OCI-LY3 (cell line): ENCODE results near the gene ALDOA.
"Not testable (repeated sequence)": the region's sequence is repeated elsewhere in the genome, so short reads cannot be mapped to it uniquely, and the experiment has no call there.

Experiments used
- H2AFZ ChIP-seq: fragments of 200-600, 300-600 bp; shearing (Covaris generic); 2 replicates; pipeline ENCODE4 v1.6.0; 2014; ENCODE audit warnings: antibody characterized with exemption, low read depth, low read length
- H3K27ac ChIP-seq: fragments of 200-600, 300-600 bp; sonication (generic); 2 replicates; pipeline ENCODE4 v1.5.1; 2014; ENCODE audit warnings: mild to moderate bottlenecking, low read length, moderate library complexity, mixed read lengths
- H3K27me3 ChIP-seq: fragments of 200-600, 300-600 bp; sonication (generic); 2 replicates; pipeline ENCODE4 v1.6.1; 2014; ENCODE audit warnings: low read depth, low read length, mixed read lengths
- H3K36me3 ChIP-seq: fragments of 200-600, 300-600 bp; sonication (generic); replicated peaks from 2 replicates; pipeline ENCODE3; 2014; ENCODE audit warnings: low read depth, low read length, mixed read lengths
- H3K4me1 ChIP-seq: fragments of 300-600, 200-600 bp; sonication (generic); 2 replicates; pipeline ENCODE4 v1.6.1; 2014; ENCODE audit warnings: low read length, mixed read lengths
- H3K4me2 ChIP-seq: fragments of 200-600, 300-600 bp; sonication (generic); 2 replicates; pipeline ENCODE4 v1.6.1; 2014; ENCODE audit warnings: low read length, mixed read lengths
- H3K4me3 ChIP-seq: fragments of 300-600, 200-600 bp; sonication (generic); 2 replicates; pipeline ENCODE4 v1.5.1; 2014; ENCODE audit warnings: antibody characterized with exemption, mild to moderate bottlenecking, low read length, moderate library complexity
- H3K79me2 ChIP-seq: fragments of 300-600, 200-600 bp; shearing (Covaris generic); 2 replicates; pipeline ENCODE4 v1.6.1; 2014; ENCODE audit warnings: mild to moderate bottlenecking, low read length, mixed read lengths
- H3K9ac ChIP-seq: fragments of 300-600, 200-600 bp; shearing (Covaris generic); 2 replicates; pipeline ENCODE4 v1.6.0; 2014; ENCODE audit warnings: mild to moderate bottlenecking, low read length, moderate library complexity
- H3K9me3 ChIP-seq: fragments of 200-600, 300-600 bp; shearing (Covaris generic); 2 replicates; pipeline ENCODE4 v1.6.1; 2014; ENCODE audit warnings: low read length, mixed read lengths; ENCODE audit not compliant: insufficient read depth
- H4K20me1 ChIP-seq: fragments of 200-600, 300-600 bp; sonication (generic); 2 replicates; pipeline ENCODE4 v1.6.1; 2016; ENCODE audit warnings: low read length, mixed read lengths; ENCODE audit not compliant: insufficient read depth
- CTCF ChIP-seq: fragments of 200-600, 300-600 bp; sonication (generic); IDR thresholded peaks from 2 replicates; pipeline ENCODE4 v1.5.1; 2014; ENCODE audit warnings: antibody characterized with exemption, low read length, low read depth
- EZH2phosphoT487 ChIP-seq: fragments of 200-600 bp; shearing (Covaris generic); IDR thresholded peaks from 2 replicates; pipeline ENCODE4 v1.6.1; 2018; ENCODE audit warnings: antibody characterized with exemption, mixed run types, low read depth

ALDOA gene

GRCh38 chr16:30114411-30114810, 48.9 kb downstream of the ALDOA start:
- no peak overlapping the region for H3K9ac ChIP-seq
- no peaks in the 10 kb centered on the region for H4K20me1 ChIP-seq
- H3K4me3 ChIP-seq = no peak overlapping the region
- H3K27me3 ChIP-seq = no peaks in the 10 kb centered on the region
- no peaks in the 10 kb centered on the region for H3K36me3 ChIP-seq
- no peaks in the 10 kb centered on the region for H3K9me3 ChIP-seq
- H3K4me2 ChIP-seq = no peak overlapping the region
- no peaks in the 10 kb centered on the region for H3K79me2 ChIP-seq
- no peaks in the 10 kb centered on the region for H3K4me1 ChIP-seq
- H3K27ac ChIP-seq = no peak overlapping the region
- TF ChIP-seq EZH2phosphoT487 (no peak), CTCF (no peak)
- H2AFZ ChIP-seq = no peak overlapping the region

GRCh38 chr16:30114833-30115232, 49.3 kb downstream of the ALDOA start:
- not testable (repeated sequence) for H3K4me1 ChIP-seq, H3K9ac ChIP-seq, H3K27ac ChIP-seq

GRCh38 chr16:30115238-30115637, 49.7 kb downstream of the ALDOA start:
- no peaks in the 10 kb centered on the region for H3K9me3 ChIP-seq
- H3K27me3 ChIP-seq = no peaks in the 10 kb centered on the region
- H3K4me2 ChIP-seq = no peak overlapping the region
- H2AFZ ChIP-seq = no peak overlapping the region
- H3K27ac ChIP-seq = no peak overlapping the region
- H3K36me3 ChIP-seq = no peaks in the 10 kb centered on the region
- TF ChIP-seq EZH2phosphoT487 = no peak
- TF ChIP-seq CTCF = no peak
- H3K4me1 ChIP-seq = no peaks in the 10 kb centered on the region
- H4K20me1 ChIP-seq = no peaks in the 10 kb centered on the region
- H3K9ac ChIP-seq = no peak overlapping the region
- no peak overlapping the region for H3K4me3 ChIP-seq
- no peaks in the 10 kb centered on the region for H3K79me2 ChIP-seq

More at GRCh38 chr16:30114833-30115232, 49.3 kb downstream of the ALDOA start:
- not testable (repeated sequence) for H4K20me1 ChIP-seq, H3K4me3 ChIP-seq, H3K4me2 ChIP-seq, H2AFZ ChIP-seq, H3K79me2 ChIP-seq, H3K9me3 ChIP-seq, H3K27me3 ChIP-seq, H3K36me3 ChIP-seq

GRCh38 chr16:30116291-30117207, 51.0 kb downstream of the ALDOA start:
- no peaks in the 10 kb centered on the region for H4K20me1 ChIP-seq
- no peak overlapping the region for H2AFZ ChIP-seq
- no peak overlapping the region for H3K27ac ChIP-seq
- H3K9ac ChIP-seq = no peak overlapping the region
- no peaks in the 10 kb centered on the region for H3K36me3 ChIP-seq
- no peak overlapping the region for H3K4me2 ChIP-seq
- TF ChIP-seq EZH2phosphoT487 = no peak
- no peak for TF ChIP-seq CTCF
- no peak overlapping the region for H3K4me3 ChIP-seq
- no peaks in the 10 kb centered on the region for H3K79me2 ChIP-seq
- no peaks in the 10 kb centered on the region for H3K4me1 ChIP-seq
- H3K27me3 ChIP-seq = no peaks in the 10 kb centered on the region
- no peaks in the 10 kb centered on the region for H3K9me3 ChIP-seq
